ENCODE data around the gene OR5K4. TPM values are rescaled to one million over a fixed set of nuclear protein-coding genes. Genes with fewer than 3 reads are reported as not detected.

Gene OR5K4
- polyA plus RNA-seq (2012; ENCODE audit: insufficient read depth, insufficient read length), result not detected

GRCh38 chr3:98353554-98353953, at the start of gene OR5K4:
OR5K4 (plus strand) TSS chr3:98353854; CDS start chr3:98353854, 0 bp downstream.
- no peak for DNase-seq (ENCODE audit: low read depth, low spot score)
- H3K4me3 ChIP-seq (ENCODE audit: low read length), result no peak within 1 kb of the TSS

- no peak for DNase-seq (ENCODE audit: low read depth, low spot score)
- no peak overlapping the region for H3K4me3 ChIP-seq (ENCODE audit: low read length)
These were observed 31.6 kb upstream of the OR5K4 start for GRCh38 chr3:98322101-98322500.

- H3K4me3 ChIP-seq (ENCODE audit: low read length), result no peak overlapping the region
- DNase-seq (ENCODE audit: low read depth, low spot score), result no peak
These were observed 31.0 kb upstream of the OR5K4 start for GRCh38 chr3:98322686-98323085.

GRCh38 chr3:98323425-98323824, 30.2 kb upstream of the OR5K4 start:
- H3K4me3 ChIP-seq (ENCODE audit: low read length), result no peak overlapping the region
- no peak for DNase-seq (ENCODE audit: low read depth, low spot score)

- DNase-seq (ENCODE audit: low read depth, low spot score), result no peak
- no peak overlapping the region for H3K4me3 ChIP-seq (ENCODE audit: low read length)
These were observed 28.6 kb upstream of the OR5K4 start for GRCh38 chr3:98325055-98325454.

- no peak overlapping the region for H3K4me3 ChIP-seq (ENCODE audit: low read length)
- DNase-seq (ENCODE audit: low read depth, low spot score), result no peak
These were observed 27.4 kb upstream of the OR5K4 start for GRCh38 chr3:98326105-98326893.

- DNase-seq (ENCODE audit: low read depth, low spot score), result no peak
- H3K4me3 ChIP-seq (ENCODE audit: low read length), result no peak overlapping the region
These were observed 26.7 kb upstream of the OR5K4 start for GRCh38 chr3:98326945-98327344.

- no peak overlapping the region for H3K4me3 ChIP-seq (ENCODE audit: low read length)
- DNase-seq (ENCODE audit: low read depth, low spot score), result no peak
These were observed 24.7 kb upstream of the OR5K4 start for GRCh38 chr3:98328933-98329332.

- peak; percentile 31 for DNase-seq (ENCODE audit: low read depth, low spot score)
- no peak overlapping the region for H3K4me3 ChIP-seq (ENCODE audit: low read length)
These were observed 24.1 kb upstream of the OR5K4 start for GRCh38 chr3:98329392-98330124.

GRCh38 chr3:98331329-98331728, 22.3 kb upstream of the OR5K4 start:
- DNase-seq (ENCODE audit: low read depth, low spot score), result no peak
- no peak overlapping the region for H3K4me3 ChIP-seq (ENCODE audit: low read length)

- H3K4me3 ChIP-seq (ENCODE audit: low read length), result no peak overlapping the region
- peak; percentile 29 for DNase-seq (ENCODE audit: low read depth, low spot score)
These were observed 19.6 kb upstream of the OR5K4 start for GRCh38 chr3:98333989-98334606.

GRCh38 chr3:98339031-98339430, 14.6 kb upstream of the OR5K4 start:
- no peak overlapping the region for H3K4me3 ChIP-seq (ENCODE audit: low read length)
- no peak for DNase-seq (ENCODE audit: low read depth, low spot score)

GRCh38 chr3:98341758-98342157, 11.9 kb upstream of the OR5K4 start:
- no peak overlapping the region for H3K4me3 ChIP-seq (ENCODE audit: low read length)
- DNase-seq (ENCODE audit: low read depth, low spot score), result no peak

- DNase-seq (ENCODE audit: low read depth, low spot score), result peak; percentile 29
- no peak overlapping the region for H3K4me3 ChIP-seq (ENCODE audit: low read length)
These were observed 9.8 kb upstream of the OR5K4 start for GRCh38 chr3:98343647-98344507.

- DNase-seq (ENCODE audit: low read depth, low spot score), result no peak
- no peak overlapping the region for H3K4me3 ChIP-seq (ENCODE audit: low read length)
These were observed 3.6 kb upstream of the OR5K4 start for GRCh38 chr3:98350082-98350481.

- no peak for DNase-seq (ENCODE audit: low read depth, low spot score)
- H3K4me3 ChIP-seq (ENCODE audit: low read length), result no peak overlapping the region
These were observed 5.6 kb downstream of the OR5K4 start for GRCh38 chr3:98359250-98359649.

- H3K4me3 ChIP-seq (ENCODE audit: low read length), result no peak overlapping the region
- DNase-seq (ENCODE audit: low read depth, low spot score), result no peak
These were observed 6.5 kb downstream of the OR5K4 start for GRCh38 chr3:98359993-98360675.

- H3K4me3 ChIP-seq (ENCODE audit: low read length), result no peak overlapping the region
- DNase-seq (ENCODE audit: low read depth, low spot score), result no peak
These were observed 7.0 kb downstream of the OR5K4 start for GRCh38 chr3:98360681-98361080.

GRCh38 chr3:98361289-98361688, 7.6 kb downstream of the OR5K4 start:
- DNase-seq (ENCODE audit: low read depth, low spot score), result no peak
- no peak overlapping the region for H3K4me3 ChIP-seq (ENCODE audit: low read length)
